Suprapubic skin (tissue), 4 donors: Measurements from ENCODE around the gene ST3GAL6. TPM values are rescaled to one million over a fixed set of nuclear protein-coding genes. Genes with fewer than 3 reads are reported as not detected.

ENCODE experiments used
- DNase-seq, 2 donors: peaks; one replicate each; pipeline ENCODE4 v3.0.0-alpha.2; 2019; ENCODE audit warnings: low spot score in 2 of 2
- H3K27ac ChIP-seq: fragments of 200-600 bp; sonication (generic); one replicate; pipeline ENCODE4 v1.5.1; 2019
- H3K27me3 ChIP-seq: fragments of 200-600 bp; sonication (generic); one replicate; pipeline ENCODE4 v1.5.1; 2019
- H3K36me3 ChIP-seq: fragments of 200-600 bp; sonication (generic); one replicate; pipeline ENCODE4 v1.5.1; 2019
- H3K4me1 ChIP-seq: fragments of 200-600 bp; sonication (generic); one replicate; pipeline ENCODE4 v1.5.1; 2019
- H3K4me3 ChIP-seq: fragments of 200-600 bp; sonication (generic); one replicate; pipeline ENCODE4 v1.5.1; 2019; ENCODE audit warnings: mild to moderate bottlenecking
- H3K9me3 ChIP-seq: fragments of 200-600 bp; sonication (generic); one replicate; pipeline ENCODE4 v1.5.1; 2019
- CTCF ChIP-seq, 2 donors: fragments of 200-600 bp in 1 of 2; fragments of 450-650 bp in 1 of 2; sonication (generic) in 1 of 2; IDR thresholded peaks; one replicate each; pipeline ENCODE4 v1.5.1; 2016 to 2019; ENCODE audit warnings: antibody characterized with exemption in 2 of 2, mild to moderate bottlenecking in 1 of 2, moderate library complexity in 1 of 2
- EP300 ChIP-seq: sonication (generic); formaldehyde crosslinking; IDR thresholded peaks from one replicate; pipeline ENCODE4 v1.6.1; 2017; ENCODE audit warnings: antibody characterized with exemption
- POLR2A ChIP-seq, 2 donors: fragments of 450-650 bp; IDR thresholded peaks; one replicate each; pipeline ENCODE4 v1.6.1; 2017; ENCODE audit warnings: antibody characterized with exemption in 2 of 2, mild to moderate bottlenecking in 2 of 2, moderate library complexity in 2 of 2
- POLR2AphosphoS5 ChIP-seq, 3 donors: sonication (generic); formaldehyde crosslinking; IDR thresholded peaks; one replicate each; pipeline ENCODE4 v1.6.1; 2017; ENCODE audit warnings: antibody characterized with exemption in 3 of 3
- WGBS: methylation state at CpG from one replicate; pipeline ENCODE4 v1.1.5; 2018; 5-methylcytosine and 5-hydroxymethylcytosine counted together
- total RNA-seq, 4 donors: library from RNA; depleted of rRNA; stranded (reverse); fragments of >200 nt; gene quantifications; one replicate each; pipeline ENCODE4 v1.1.0, GENCODE V29; 2016

Gene ST3GAL6
- total RNA-seq, 4 donors from 2014 or later = 13.1 to 48.0 (median 20.6) TPM

- H3K27ac ChIP-seq = no peak overlapping the region
- DNase-seq = no peak
- TF ChIP-seq POLR2A (IDR thresholded peaks at IDR 0.05) (no peak), POLR2AphosphoS5 (IDR thresholded peaks at IDR 0.05) (no peak), CTCF (IDR thresholded peaks at IDR 0.05) (no peak), EP300 (no peak)
- no peaks in the 10 kb centered on the region for H3K27me3 ChIP-seq
- peaks cover 8% of the 10 kb centered on the region for H3K4me1 ChIP-seq
- H3K36me3 ChIP-seq = no peaks in the 10 kb centered on the region
- no peak overlapping the region for H3K4me3 ChIP-seq
- WGBS = 90% methylated on average over 2 of the region's 2 CpGs
- no peaks in the 10 kb centered on the region for H3K9me3 ChIP-seq
Observed at GRCh38 chr3:98725352-98725751, 37.8 kb upstream of the ST3GAL6 start.

GRCh38 chr3:98726084-98726483 lies 37.1 kb upstream of the ST3GAL6 start:
- H3K27me3 ChIP-seq = no peaks in the 10 kb centered on the region
- H3K9me3 ChIP-seq = no peaks in the 10 kb centered on the region
- H3K4me3 ChIP-seq = no peak overlapping the region
- TF ChIP-seq CTCF (IDR thresholded peaks at IDR 0.05) = no peak
- no peak for TF ChIP-seq POLR2A (IDR thresholded peaks at IDR 0.05)
- no peak for TF ChIP-seq EP300
- TF ChIP-seq POLR2AphosphoS5 (IDR thresholded peaks at IDR 0.05) = no peak
- H3K4me1 ChIP-seq = peaks cover 8% of the 10 kb centered on the region
- 61% methylated on average over 1 of the region's 1 CpG for WGBS
- no peak for DNase-seq
- no peaks in the 10 kb centered on the region for H3K36me3 ChIP-seq
- H3K27ac ChIP-seq = no peak overlapping the region

GRCh38 chr3:98727638-98728037 lies 35.5 kb upstream of the ST3GAL6 start:
- WGBS = 81% methylated on average over 3 of the region's 3 CpGs
- no peak for DNase-seq

GRCh38 chr3:98728672-98729071 lies 34.5 kb upstream of the ST3GAL6 start:
- Histone ChIP-seq H3K36me3 (no peaks in the 10 kb centered on the region), H3K27me3 (no peaks in the 10 kb centered on the region), H3K27ac (no peak overlapping the region), H3K4me3 (no peak overlapping the region), H3K4me1 (peaks cover 8% of the 10 kb centered on the region), H3K9me3 (no peaks in the 10 kb centered on the region)
- DNase-seq = no peak
- 90% methylated on average over 2 of the region's 2 CpGs for WGBS
- TF ChIP-seq CTCF (IDR thresholded peaks at IDR 0.05) (no peak), POLR2A (IDR thresholded peaks at IDR 0.05) (no peak), EP300 (no peak), POLR2AphosphoS5 (IDR thresholded peaks at IDR 0.05) (no peak)

More at GRCh38 chr3:98727638-98728037, 35.5 kb upstream of the ST3GAL6 start:
- Histone ChIP-seq H3K4me1 (peaks cover 8% of the 10 kb centered on the region), H3K36me3 (no peaks in the 10 kb centered on the region), H3K27me3 (no peaks in the 10 kb centered on the region), H3K27ac (no peak overlapping the region), H3K9me3 (no peaks in the 10 kb centered on the region), H3K4me3 (no peak overlapping the region)
- no peak for TF ChIP-seq POLR2A (IDR thresholded peaks at IDR 0.05)
- no peak for TF ChIP-seq POLR2AphosphoS5 (IDR thresholded peaks at IDR 0.05)
- TF ChIP-seq EP300 = no peak
- no peak for TF ChIP-seq CTCF (IDR thresholded peaks at IDR 0.05)

- H3K27me3 ChIP-seq = no peaks in the 10 kb centered on the region
- TF ChIP-seq CTCF (IDR thresholded peaks at IDR 0.05) = no peak
- no peak for TF ChIP-seq EP300
- no peak for TF ChIP-seq POLR2A (IDR thresholded peaks at IDR 0.05)
- no peak for TF ChIP-seq POLR2AphosphoS5 (IDR thresholded peaks at IDR 0.05)
- peaks cover 11% of the 10 kb centered on the region for H3K4me1 ChIP-seq
- H3K4me3 ChIP-seq = no peak overlapping the region
- no peak overlapping the region for H3K27ac ChIP-seq
- WGBS = 60% methylated on average over 1 of the region's 1 CpG
- no peaks in the 10 kb centered on the region for H3K9me3 ChIP-seq
- no peaks in the 10 kb centered on the region for H3K36me3 ChIP-seq
- no peak for DNase-seq
Observed at GRCh38 chr3:98730338-98730737, 32.8 kb upstream of the ST3GAL6 start.
